ENCODE results near the gene SORL1-AS1.

SORL1-AS1 gene

GRCh38 chr11:121408830-121409229 is 43.9 kb downstream of the SORL1-AS1 start:
- CTCF ChIA-PET = interaction anchor here (0.8 kb wide), 1 partner anchor 183 kb away, joined by 4 read pairs; no protein-coding TSS in a partner anchor
- no peak for FAIRE-seq
- no peak overlapping the region for H3K9ac ChIP-seq (replicated peaks; ENCODE audit: extremely low read depth, insufficient read depth, low read length)

More at GRCh38 chr11:121408830-121409229, 43.9 kb downstream of the SORL1-AS1 start:
- no TSS peak for BruUV-seq (replicated peaks)
- Histone ChIP-seq H3K36me3 (ENCODE audit: control insufficient read depth in 2 of 2, extremely low read depth in 1 of 2, insufficient read depth in 2 of 2, low read length in 2 of 2) (no peaks in the 10 kb centered on the region), H4K20me1 (replicated peaks; ENCODE audit: control insufficient read depth, extremely low read depth, insufficient read depth, low read length) (no peaks in the 10 kb centered on the region), H3K79me2 (ENCODE audit: control insufficient read depth, insufficient read depth, low read length) (no peaks in the 10 kb centered on the region), H3K9me1 (replicated peaks; ENCODE audit: control insufficient read depth, extremely low read depth, insufficient read depth, low read length) (no peaks in the 10 kb centered on the region), H2AFZ (ENCODE audit: low read depth, low read length) (no peak overlapping the region), H3K4me2 (ENCODE audit: insufficient read depth, low read length) (no peak overlapping the region), H3K27me3 (ENCODE audit: control insufficient read depth in 2 of 2, insufficient read depth in 2 of 2, low read length in 2 of 2) (no peaks in the 10 kb centered on the region), H3K27ac (ENCODE audit: insufficient read depth, low read depth, low read length) (no peak overlapping the region), H3K4me1 (ENCODE audit: control insufficient read depth, extremely low read depth, insufficient read depth, low read length) (no peaks in the 10 kb centered on the region), H3K9me3 (replicated peaks; ENCODE audit: control insufficient read depth, insufficient read depth, low read length) (no peaks in the 10 kb centered on the region), H3K4me3 (replicated peaks in 1 of 3; ENCODE audit: insufficient read depth in 1 of 3, low read depth in 1 of 3, low read length in 3 of 3) (no peak overlapping the region)
- POLR2A ChIA-PET = no interaction called here
- intact Hi-C loops (cut with micrococcal nuclease) (no loop called here), dilution Hi-C loops (cut with MboI; ENCODE audit: extremely low pct_ligation_motif_present, low sequenced_read_pairs) (no loop called here)
- DNase-seq (ENCODE audit: low read depth, low spot score) = no peak
- TF ChIP-seq JUN (IDR thresholded peaks at IDR 0.05; ENCODE audit: borderline replicate concordance, insufficient read depth, insufficient read length, low read depth) (no peak), EZH2 (IDR thresholded peaks at IDR 0.05; ENCODE audit: borderline replicate concordance, low read depth, low read length, severe bottlenecking) (no peak), MAX (IDR thresholded peaks at IDR 0.05; ENCODE audit: insufficient read depth, insufficient read length) (no peak), POLR2AphosphoS5 (IDR thresholded peaks at IDR 0.05; ENCODE audit: insufficient read depth, low read depth, low read length) (no peak), FOS (IDR thresholded peaks at IDR 0.05; ENCODE audit: borderline replicate concordance, insufficient read depth, low read length) (no peak), POLR2A (IDR thresholded peaks at IDR 0.05; ENCODE audit: low read depth, low read length) (no peak), CTCF (IDR thresholded peaks at IDR 0.05; ENCODE audit: extremely low read depth in 1 of 2, insufficient read depth in 1 of 2, low read depth in 1 of 2, low read length in 2 of 2) (no peak), MYC (IDR thresholded peaks at IDR 0.05; ENCODE audit: low read depth, low read length) (no peak), GATA2 (IDR thresholded peaks at IDR 0.05; ENCODE audit: insufficient read depth, insufficient read length, low read depth, low read length) (no peak)
